GM15510 (cell line): Measurements from ENCODE around the gene VGLL3.

ENCODE experiments used
- POLR2A ChIP-seq: IDR thresholded peaks from 3 replicates; pipeline ENCODE4 v1.6.1; 2011; ENCODE audit warnings: borderline replicate concordance; ENCODE audit not compliant: insufficient read length; ENCODE audit errors: extremely low read depth

VGLL3 gene

DNA sequence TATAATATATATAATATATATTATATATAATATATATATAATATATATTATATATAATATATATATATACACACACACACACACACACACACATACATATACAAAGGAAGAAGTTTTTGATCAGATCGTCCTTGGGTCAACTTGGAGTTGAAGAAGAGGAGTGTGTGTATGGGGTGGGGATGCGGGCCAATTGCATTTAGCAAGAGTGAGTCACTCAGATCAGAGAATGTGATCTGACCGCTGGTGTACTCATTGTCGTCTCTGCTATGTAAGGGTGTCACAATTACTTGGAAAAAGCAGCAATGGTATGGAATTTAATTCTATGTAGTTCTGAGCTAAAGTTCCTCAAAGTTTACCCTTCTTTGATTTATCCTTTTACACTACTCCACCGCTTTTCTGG, 4.6 kb upstream of the VGLL3 start:
- TF ChIP-seq POLR2A, result no peak

DNA sequence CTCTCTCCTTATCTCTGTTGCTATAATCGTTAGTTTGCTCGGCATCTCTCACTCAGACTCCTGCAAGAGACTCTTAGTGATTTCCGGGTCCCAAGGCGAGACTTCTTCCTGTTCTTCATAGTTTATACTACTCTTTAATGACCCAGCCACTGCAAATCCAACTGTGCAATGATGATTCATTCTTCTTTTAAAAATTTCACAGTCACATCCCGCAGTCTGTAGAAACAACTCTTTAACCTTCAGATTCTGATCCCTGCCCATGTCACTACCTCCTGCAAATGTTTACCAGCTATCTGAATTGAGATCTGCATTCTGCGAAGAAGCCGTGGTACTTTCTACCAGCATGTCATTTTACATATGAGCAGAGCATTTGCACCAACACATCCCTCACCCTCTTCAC, 2.8 kb upstream of the VGLL3 start:
- TF ChIP-seq POLR2A, result no peak

DNA sequence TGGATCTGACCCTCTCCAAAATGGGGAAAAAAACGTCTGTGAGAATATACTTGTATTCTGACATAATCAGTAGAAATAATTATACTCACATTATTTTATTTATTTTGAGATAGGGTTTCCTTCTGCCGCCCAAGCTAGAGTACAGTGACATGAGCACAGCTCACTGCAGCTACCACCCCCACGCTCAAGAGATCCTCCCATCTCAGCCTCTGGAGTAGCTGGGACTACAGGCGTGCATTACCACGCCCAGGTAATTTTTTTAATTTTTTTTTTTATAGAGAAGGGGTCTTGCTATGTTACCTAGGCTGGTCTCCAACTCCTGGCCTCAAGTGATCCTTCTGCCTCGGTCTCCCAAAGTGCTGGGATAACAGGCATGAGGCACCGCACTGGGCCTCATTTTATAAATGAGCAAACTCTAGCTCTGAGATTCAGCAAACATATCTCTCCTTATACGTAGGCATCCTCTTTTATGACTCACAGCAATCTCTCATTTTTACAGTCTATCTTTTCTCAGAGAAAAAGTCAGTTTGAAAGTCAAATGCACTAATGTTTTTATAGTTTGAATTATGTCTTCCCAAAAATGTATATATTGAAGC, 989 bp upstream of the VGLL3 start:
- no peak for TF ChIP-seq POLR2A

DNA sequence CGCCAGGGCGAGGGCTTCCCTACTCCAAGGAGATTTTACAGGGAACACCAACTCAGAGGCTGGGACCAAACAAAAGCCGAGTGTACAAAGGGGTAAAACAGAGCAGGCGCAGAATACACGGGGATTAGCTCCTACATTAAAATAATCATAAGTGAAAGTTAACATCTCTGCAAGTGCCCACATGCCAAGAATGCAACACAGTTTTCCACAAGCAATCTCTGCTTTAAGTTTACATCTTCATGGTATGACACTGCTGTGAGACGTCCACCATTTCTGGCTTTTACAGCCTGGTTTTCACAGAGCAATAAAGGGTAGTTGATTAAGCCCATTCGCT, 500 bp upstream of the VGLL3 start:
- no peak for TF ChIP-seq POLR2A

DNA sequence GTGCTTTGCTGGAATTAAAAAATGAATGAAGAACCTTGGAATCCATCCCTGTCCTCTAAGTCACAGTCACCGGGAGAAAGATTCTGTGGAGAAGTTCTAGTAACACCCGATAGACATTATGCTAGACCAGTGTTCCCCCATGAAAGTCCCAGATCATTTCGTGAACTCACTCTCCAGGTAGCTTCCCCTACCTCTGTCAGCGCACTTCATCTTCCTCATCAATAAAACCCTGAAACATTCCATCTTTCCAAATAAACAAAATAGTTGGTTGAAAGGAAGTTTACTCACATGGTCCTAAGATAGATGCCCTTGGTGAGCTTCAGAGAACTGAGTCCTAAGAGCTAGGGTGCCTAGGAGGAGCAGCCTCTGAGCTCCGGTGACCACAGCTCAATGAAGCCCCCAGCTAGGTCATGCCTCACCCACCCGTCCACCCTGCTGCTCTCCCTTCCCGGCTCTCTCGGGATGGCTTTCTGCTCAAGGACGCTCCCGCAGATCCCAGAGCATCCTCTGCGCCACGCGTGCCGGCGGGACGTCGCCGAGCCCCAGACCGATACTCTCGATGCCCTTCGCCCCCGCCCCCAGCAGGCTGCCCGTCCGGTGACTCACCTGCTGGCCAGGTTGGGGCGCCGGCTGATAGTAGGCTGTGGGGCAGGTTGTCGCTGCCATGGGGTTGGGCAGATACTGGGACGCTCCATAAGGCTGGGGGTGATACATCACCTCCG, 776 bp downstream of the VGLL3 start:
- TF ChIP-seq POLR2A, result no peak

DNA sequence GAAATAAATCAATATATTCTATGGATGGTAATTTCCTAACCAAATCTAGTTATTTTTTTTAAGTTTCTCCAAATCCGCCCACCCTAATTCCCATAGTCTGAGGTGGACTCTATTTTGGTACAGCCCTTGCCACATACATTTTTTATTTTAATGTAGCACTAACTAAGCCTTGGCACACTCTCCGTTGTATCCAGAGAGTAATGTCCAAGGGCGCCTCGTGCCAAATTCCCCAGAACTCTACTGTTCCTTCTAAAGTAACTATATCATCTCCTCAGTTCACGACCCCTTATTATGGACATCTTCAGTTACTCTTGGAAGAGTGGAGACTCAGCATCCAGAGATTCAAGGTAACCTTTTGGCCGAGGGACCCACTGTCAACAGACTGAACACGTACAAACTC, 1.3 kb downstream of the VGLL3 start:
- TF ChIP-seq POLR2A, result no peak

DNA sequence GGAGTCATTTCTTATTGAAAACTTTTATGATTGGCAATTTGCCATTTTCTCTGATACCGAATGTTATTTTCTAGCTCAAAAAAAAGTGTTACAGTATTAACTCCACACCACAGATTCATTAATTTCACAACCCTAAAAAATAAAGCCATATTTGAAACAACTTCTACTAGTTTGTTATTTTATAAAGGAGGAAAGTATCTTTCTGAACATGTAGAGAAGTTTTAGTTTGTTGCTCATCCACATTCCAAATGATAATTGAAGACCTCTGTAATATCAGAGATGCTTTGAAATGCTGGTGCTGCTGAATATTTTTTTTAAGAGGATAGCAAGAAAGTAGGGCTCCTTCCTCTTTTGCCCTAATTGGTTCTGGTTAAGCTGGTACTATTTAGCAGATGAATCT, 1.9 kb downstream of the VGLL3 start:
- TF ChIP-seq POLR2A, result no peak

DNA sequence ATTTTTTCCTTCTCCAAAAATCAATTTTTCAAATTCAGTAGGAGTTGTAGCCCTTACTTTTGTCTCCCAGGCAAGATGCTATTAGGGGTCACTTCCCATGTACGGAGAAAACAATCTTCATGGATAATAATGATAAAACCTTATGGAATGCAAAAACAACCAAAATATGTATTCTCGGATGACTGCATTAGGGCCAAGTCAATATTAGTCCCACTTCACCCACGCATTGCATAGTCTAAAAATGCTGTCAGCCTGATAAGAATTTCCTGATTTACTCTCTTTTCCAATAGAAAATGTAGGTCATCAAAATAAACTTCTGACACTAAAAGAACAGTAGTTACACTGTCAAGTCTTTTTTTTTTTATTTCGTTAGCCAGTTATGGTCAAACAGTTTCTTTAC, 2.7 kb downstream of the VGLL3 start:
- no peak for TF ChIP-seq POLR2A

DNA sequence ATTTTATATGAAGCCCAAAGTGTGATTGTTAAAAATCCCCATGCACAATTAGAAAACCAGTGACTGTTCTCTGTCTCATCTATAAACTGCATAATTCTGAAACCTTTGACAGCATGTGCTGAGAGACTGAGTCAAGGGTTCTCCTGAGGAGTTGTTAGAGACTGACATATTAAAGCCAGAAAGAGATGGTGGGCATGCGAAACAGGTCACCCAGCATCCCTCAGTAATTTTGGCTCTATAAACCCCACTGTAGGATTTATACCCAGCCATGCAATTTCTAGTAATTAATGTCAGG, 3.6 kb downstream of the VGLL3 start:
- no peak for TF ChIP-seq POLR2A

DNA sequence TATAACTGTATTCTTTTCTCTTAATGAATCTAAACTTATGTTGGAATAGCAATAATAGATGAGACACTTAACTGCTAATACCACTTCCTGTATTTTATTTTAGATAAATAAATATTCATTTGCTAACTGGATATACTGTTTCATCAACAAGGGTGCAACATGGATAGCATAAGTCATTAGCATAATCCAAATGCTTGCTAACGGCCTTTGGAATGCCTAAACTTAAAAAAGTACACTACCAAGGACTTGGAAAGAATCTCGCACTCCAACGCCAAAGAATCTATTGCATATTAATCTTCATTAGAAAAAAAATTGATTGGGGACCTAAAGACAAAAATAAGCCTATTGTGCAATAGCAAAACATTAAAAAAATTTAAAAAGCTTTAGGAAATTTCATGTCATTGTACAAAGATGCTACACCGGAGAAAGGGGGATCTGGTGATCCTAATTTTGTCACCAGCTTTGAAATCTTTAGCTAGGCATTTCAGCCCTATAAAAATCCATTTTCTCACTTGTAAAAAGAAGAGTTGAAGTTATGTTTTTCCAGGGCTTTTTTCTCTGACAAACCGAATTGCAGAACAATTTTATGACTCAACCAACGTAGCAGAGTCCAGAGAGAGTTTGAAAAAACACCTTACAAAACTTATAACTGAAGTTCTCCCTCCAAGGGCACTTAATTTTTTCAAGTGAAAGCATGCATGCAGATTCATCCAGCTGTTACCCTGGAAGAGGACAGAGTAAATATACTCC, 4.1 kb downstream of the VGLL3 start:
- TF ChIP-seq POLR2A, result no peak

DNA sequence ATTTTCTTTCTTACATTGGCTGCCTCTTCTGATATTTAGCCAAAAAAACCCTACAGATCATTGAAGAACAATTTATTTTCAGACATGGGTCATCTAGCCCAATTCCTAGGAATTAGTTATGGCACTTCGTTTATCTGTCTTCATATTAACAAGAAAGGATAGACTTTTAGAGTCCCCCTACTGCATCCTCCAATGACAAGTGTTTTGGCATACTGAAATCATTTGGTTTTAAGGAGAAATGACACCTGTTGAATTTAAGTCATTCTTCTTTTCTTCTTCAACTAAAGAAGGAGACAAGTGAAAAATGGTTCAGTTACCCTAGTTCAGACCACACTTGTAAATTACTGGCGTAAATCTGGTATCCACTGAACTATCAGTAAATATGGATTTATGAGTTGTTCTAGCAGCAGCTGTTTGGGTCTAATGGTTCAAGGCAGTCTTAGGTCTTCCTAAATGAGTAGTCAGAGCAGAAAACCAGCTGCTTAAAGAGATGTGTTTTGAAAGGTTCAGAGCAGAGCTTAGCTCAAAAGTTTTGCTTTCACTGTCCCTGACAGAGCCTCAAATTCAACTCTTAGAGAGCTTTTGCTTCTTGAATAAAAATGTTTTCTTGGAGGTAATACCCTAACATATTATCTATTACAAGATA, 5.6 kb downstream of the VGLL3 start:
- TF ChIP-seq POLR2A, result no peak

DNA sequence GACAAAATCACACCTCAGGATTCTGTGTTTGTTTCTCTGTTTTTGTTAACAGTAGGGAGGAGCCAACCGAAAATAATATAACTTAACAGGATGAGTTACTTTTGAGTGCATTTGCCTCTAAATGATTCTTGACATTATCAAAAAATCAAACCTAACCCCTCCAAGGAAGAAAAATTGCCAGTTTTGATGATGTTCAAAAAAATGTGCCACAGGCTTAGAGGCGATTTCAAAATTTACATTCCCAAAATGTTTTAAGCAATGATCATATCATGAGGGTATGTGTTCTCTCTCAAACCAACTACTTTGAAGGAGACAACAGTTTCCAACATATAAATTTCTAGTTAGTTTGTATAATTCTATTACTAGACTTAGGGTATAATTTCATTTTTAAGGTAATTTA, 6.7 kb downstream of the VGLL3 start:
- no peak for TF ChIP-seq POLR2A

DNA sequence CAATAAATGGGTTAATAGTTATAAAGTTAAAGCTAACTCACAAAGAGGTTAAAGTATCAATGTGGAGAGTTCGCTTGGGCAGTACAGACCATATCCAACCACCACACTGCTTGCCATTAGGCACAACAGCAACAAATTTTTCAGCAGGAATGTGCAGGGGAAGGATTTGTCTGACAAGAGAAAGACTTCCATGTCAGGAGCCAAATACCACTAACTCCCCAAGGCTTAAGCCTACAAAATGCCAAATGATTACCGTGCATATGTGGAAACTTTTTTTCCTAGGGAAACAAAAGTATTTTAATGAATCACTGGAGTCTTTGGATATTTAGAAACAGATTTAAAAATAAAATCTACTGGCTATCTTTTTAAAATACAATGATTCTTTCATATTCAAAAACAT, 8.1 kb downstream of the VGLL3 start:
- TF ChIP-seq POLR2A, result no peak

DNA sequence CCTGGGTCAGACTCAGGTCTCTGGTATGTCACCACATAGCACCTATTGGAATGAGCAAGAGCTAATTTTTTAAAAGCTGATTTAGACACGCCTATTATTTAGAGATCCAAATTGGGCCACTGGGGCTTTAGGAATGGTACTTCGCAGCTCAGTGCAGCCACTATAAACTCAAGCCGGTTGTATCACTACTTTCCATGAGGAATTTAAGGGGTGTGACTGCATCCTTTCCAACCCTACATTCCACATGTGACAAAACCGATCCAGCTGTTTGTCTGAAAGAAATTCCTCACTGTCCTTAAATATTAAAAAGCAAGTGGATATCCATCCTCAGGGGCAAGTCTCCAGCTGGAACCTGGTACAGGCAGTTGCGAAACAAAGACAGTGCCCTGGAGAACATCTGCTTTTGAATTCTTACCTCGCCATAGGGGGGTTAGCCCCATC, 12.8 kb downstream of the VGLL3 start:
- no peak for TF ChIP-seq POLR2A

DNA sequence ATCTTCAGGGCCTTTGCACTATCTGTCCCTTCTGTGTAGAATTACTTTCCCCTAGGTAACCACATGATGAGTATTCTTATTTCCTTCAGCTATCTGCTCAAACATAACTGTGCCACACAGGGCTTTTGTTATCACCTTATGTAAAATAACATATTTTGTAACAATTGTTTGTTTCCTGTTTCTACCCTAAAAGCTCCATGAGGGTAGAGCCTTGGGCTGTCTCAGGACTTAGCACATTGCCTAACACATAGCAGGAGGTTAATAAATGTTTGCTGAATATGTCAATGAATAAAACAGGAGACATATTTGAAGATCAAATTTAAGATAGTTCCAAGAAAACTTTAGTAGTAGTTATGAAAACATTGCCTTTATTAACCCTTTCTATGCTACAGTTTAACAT, 14.7 kb downstream of the VGLL3 start:
- no peak for TF ChIP-seq POLR2A

DNA sequence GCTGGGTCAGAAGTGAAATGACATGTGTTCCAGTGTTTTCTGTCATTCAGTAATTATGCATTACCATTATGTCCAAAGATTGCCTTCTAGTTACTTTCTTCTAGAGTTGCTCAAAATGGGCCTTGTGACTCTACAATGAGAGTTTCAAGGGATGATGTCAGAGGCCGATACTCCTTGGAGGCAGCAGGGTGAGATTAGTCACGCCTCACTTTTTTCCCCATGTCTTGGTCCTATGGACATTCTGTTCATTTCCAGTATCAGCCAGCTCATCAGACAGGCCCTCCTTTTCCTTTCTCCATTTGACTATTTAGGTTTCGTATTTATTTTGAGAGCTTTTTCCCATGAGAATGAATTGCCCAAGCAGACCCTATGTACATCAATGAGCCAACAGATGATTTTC, 17.5 kb downstream of the VGLL3 start:
- TF ChIP-seq POLR2A, result no peak

DNA sequence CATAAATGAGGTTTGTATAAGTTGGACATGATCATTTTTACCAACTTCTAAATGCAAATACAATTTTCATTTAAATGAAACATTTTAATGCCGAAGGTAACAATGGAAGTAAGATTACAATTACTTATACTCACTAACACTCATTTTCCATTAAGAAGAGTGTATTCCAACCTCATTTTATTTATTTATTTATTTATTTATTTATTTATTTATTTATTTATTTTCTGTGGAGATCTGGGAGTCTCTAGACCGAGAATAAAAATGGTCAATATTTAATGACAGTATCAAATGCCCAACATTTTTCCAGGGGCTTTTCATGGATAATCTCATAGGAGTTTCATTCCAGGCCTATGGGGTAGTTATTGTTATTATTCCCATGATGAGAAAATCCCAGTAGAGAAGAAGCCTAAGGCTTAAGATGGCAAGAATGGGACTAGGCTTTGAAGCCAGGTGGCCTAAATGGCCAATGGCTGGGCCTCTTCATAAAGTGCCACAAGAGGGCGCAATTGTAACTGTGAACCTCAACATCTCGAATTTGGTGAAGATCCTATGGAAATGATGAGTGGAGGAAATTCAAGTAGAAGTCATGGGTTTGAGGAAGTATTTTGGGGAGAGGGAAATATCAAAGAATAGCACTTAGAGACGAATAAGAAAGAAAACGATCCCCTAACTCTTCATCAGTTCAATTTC, 21.3 kb downstream of the VGLL3 start:
- TF ChIP-seq POLR2A, result no peak
